ENCODE data around the gene TLR5.
A peak's percentile ranks its signal among the peaks of the same experiment; 100 is the strongest.

Gene TLR5

DNA sequence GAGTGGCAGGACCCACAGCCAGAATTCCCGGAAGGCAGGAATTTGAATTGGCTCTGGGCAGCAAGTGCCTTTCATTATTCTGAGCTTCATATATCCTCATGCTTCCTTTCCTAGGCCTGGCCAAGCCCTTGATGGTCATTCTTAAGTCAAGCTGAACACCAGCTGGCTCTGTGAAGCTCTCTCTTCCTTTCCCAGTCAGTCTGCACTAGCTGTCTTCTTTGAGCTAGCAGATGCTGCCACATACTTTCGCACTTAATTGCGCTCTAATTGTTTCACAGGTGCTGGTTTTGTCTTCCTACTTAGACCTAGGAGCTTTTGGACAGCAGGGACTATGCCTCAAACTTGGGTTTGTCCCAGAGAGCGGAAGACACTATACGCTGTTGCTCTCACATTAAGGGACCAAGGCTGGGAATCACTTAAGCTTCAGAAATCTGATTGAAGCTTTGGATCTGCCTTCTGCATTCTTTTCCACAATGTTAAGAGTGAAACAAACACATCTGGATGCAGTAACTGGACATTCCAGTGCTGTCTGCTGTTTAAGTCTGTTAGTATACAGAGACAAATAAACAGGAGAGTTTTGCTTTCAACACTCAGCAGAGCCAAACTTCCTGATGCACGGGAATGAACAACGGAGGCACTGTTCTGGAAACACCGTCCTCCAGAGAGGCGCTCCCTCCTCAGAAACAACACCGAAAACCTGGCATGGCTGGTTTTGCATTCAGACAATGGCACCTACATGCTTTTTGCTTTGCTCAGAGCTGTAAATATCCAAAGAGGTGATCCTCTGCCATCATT lies 2.2 kb downstream of the TLR5 start:
- H3K4me3 ChIP-seq (ENCODE audit: low read depth, low read length) = no peak overlapping the region
- DNase-seq (ENCODE audit: low read depth) = no peak
- TF ChIP-seq, protein P1, sequence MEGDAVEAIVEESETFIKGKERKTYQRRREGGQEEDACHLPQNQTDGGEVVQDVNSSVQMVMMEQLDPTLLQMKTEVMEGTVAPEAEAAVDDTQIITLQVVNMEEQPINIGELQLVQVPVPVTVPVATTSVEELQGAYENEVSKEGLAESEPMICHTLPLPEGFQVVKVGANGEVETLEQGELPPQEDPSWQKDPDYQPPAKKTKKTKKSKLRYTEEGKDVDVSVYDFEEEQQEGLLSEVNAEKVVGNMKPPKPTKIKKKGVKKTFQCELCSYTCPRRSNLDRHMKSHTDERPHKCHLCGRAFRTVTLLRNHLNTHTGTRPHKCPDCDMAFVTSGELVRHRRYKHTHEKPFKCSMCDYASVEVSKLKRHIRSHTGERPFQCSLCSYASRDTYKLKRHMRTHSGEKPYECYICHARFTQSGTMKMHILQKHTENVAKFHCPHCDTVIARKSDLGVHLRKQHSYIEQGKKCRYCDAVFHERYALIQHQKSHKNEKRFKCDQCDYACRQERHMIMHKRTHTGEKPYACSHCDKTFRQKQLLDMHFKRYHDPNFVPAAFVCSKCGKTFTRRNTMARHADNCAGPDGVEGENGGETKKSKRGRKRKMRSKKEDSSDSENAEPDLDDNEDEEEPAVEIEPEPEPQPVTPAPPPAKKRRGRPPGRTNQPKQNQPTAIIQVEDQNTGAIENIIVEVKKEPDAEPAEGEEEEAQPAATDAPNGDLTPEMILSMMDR (conservative IDR thresholded peaks at IDR 0.05; ENCODE audit: low read depth, low read length) = no peak

DNA sequence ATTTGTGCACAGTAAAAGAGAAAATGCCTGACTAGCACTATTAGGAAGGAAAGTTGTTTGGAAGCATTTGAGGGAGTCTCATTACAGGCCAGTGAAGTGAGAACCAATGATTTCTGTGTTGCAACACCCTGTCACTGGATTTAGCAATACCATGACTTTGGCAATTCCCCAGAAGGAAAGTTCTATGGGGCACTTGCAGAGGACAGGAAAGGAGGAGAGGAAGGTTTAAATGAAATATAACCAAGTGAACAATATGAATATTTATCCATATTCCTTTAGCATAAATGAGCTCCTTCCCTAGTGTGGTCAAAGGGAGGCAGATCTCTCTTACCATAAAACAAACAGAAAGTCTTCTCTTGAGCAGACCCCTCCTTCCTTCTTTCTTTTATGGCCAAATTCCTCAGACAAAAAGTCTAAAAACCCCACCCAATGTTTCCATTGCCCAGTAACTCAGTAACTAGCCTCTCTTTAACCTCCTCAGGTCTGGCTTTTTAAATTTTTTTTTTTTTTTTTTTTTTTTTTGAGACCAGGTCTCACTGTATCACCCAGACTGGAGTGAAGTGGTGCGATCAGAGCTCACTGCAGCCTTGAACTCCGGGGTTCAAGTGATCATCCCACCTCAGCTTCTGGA lies 5.5 kb downstream of the TLR5 start:
- DNase-seq (ENCODE audit: low read depth) = peak; percentile 85
- H3K4me3 ChIP-seq (ENCODE audit: low read depth, low read length) = no peak overlapping the region
- TF ChIP-seq, protein P1 (conservative IDR thresholded peaks at IDR 0.05; ENCODE audit: low read depth, low read length) = no peak

DNA sequence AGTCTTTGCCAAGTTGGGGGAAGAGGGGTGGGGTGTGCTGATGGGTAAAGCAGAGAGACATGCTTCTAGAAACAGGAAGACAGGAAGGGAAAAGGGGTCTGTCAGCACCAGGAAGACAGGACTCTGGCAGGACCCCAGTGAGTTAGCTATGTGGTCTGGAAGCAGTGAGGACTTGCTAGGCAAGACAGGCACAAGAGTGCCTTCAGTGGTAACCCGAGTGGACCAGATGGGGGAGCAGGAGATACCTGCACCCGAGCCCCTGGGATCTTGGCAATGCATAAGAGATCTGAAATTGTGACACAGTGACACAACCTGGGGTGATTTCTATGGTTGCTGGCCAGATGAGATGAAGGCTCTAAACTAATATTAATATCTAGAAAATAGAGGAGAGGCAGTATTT lies 7.0 kb downstream of the TLR5 start:
- no peak for DNase-seq (ENCODE audit: low read depth)
- TF ChIP-seq, protein P1 (conservative IDR thresholded peaks at IDR 0.05; ENCODE audit: low read depth, low read length) = no peak
- no peak overlapping the region for H3K4me3 ChIP-seq (ENCODE audit: low read depth, low read length)

DNA sequence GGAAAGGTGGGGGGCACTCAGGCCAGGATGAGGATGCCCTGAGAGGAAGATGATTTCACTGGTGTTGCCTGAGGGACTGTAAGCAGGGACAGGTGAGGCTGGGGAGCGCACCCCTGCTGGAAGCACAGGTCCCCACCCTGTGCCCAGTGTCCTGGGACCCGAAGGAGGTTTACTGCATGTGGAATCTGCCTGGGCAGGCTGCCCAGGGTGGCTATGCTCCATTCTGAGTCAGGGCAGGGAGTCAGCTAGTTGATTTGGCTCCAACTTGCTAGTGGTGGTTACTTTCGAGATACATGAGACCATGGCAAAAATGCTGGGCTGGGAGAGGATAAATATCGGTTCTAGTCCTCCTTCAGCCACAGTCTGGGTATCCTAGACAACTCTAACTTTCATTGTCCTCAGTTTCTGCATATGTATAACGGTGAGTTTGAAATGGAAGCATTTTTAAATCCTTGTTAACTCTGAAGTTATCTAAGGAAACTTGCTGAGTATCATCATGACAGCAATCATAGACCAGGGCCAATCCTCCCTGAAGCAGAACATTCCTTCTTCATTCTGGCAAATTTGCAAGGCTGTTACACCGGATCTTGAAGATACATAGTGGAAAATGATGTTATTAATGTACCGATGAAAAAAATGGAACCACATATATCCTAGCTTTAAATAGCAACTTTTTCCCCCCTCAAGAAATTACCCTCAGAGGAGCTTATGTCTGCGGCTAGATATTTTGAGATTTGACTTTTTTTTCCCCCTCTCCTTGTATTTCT lies 7.7 kb downstream of the TLR5 start:
- TF ChIP-seq, protein P1 (conservative IDR thresholded peaks at IDR 0.05; ENCODE audit: low read depth, low read length) = no peak
- H3K4me3 ChIP-seq (ENCODE audit: low read depth, low read length) = no peak overlapping the region
- no peak for DNase-seq (ENCODE audit: low read depth)

DNA sequence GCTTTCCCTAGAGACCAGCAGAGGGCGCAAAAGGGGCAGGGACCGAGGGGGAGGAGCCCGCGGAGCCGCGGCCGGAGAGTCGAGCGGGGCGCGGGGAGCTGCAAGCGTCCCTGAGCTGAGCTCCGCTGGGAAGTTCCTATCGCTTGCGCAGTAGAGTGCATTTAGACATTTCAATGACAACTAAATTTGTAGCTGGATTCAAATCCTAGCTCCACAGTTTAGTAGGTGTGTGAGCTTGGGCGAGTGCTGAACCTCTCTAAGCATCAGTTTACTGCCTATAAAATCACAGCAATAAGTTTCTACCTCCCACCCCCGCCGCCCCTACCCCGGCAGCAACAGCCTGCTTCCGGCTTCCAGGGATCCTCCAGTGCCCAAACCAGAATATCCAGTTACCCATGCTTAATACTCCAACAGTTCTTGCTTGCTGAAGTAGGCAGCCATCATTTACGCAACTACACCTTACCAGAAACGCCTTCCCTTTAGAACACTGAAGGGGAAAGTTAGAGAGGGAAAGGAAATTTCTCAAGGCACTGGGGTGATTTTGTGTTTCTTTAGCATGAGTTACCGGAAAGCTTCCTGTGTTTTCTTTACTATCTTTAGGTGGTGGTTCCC lies 9.1 kb downstream of the TLR5 start:
- DNase-seq (ENCODE audit: low read depth) = peak; percentile 85

DNA sequence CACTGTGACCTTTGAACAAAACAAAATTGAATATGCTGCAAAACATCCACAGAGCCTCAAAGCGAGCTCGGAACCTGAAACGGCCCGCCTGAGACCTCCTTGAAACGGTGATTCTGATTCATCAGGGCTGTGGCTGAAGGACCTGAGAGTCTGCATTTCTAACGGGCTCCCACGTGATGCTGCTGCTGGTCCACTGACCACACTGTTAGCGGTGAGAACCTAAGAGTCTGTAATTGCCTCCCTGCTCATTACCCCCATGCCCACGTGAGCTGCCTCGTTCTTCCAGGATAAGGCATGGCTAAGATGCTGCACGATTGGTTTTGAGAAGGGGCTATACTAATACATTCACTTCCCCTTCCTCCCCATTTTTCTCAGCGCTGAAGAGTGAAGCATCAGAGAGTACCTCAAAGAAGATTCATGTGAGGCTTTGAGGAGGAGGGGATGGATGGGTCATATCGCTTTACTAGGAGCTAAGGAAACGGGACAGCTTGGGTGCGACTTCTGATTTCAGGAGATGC lies 9.7 kb downstream of the TLR5 start:
- no peak overlapping the region for H3K4me3 ChIP-seq (ENCODE audit: low read depth, low read length)
- no peak for DNase-seq (ENCODE audit: low read depth)
- TF ChIP-seq, protein P1 (conservative IDR thresholded peaks at IDR 0.05; ENCODE audit: low read depth, low read length) = no peak

More for the DNA sequence above, 9.1 kb downstream of the TLR5 start:
- TF ChIP-seq, protein P1 (conservative IDR thresholded peaks at IDR 0.05; ENCODE audit: low read depth, low read length) = peak; percentile 94
- H3K4me3 ChIP-seq (ENCODE audit: low read depth, low read length) = peak overlapping the region; percentile 39

Data from choroid plexus epithelial cell (primary cell).